ENCODE results near the gene AMIGO2.

The AMIGO2 gene

DNA sequence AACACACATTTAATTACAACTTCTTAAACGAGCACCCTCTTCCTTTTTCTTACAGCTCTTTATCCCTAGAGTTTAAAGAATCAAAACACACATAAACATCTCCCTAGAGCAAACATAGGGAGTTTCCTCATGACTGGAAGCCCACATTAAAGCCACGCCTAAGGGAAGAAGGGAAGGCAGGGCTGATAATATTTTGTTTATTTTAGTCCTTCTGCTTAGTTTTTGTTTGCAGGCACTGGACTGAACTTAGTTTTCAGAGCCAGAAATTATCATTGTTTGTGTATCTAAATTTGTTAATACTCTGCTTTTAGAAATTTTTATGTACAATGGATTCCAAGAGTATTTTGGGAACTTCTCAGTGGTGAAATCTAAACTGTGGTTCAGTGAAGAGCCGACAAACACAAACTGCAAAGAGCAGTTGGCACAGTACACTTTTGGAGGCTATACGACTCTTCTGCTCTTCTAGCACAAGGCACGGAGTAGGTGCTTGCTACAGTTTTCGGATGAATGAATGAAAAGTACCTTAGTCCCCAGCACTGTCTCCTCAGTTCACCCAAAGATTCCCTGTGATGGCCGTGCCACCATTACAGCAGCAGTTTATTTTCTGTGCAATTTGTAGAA lies 17.6 kb upstream of the AMIGO2 start:
- no peak for DNase-seq (ENCODE audit: low read depth)

DNA sequence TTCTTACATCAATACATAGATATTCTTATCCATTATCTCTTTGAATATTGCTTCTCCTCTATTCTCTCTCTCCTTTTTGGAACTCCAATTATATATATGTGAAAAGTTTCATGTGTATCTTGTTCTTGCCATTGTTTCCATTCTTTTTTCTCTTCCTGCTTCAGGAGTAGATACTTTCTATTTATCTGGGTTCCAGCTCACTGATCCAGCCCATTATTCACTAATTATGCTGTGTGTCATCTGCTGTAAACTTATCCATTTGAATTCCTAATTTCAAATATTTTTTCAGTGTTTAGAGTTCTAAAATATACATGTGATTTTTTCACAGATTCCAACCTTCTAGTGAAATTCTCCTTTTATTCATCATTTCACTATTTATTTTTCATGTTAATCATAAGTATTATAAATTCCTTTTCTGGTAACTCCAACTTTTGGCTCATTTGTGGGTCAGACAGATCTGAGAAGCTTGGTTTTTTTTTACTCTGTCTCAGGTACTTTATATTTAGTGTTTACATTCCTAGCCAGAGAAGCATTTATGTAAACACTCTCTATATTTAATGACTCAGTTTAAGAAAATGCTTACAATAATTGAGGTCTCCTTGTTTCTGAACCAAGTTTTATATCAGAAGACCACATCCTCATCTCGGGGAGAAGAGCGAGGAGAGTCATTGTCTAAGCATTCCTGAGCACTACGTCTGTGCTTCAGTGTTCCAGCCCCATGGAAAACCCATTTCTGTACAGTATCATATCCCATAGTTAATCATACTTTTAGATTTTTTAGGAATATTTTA lies 15.9 kb upstream of the AMIGO2 start:
- DNase-seq (ENCODE audit: low read depth), result no peak

DNA sequence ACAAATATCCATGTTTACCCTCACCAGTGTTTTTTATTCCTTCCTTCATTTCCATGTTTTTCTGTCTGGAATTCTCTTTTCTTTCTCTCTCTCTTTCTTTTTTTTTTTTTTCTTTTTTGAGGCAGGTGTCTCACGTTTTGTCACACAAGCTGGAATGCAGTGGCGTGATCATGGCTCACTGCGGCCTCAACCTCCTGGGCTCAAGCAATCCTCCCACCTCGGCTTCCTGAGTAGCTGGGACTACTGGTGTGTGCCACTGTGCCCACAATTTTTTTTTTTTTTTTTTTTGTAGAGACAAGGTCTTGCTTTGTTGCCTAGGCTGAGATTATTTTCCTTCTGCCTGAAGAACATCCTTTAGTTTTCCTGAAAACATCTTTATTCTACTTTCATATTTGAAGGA lies 15.0 kb upstream of the AMIGO2 start:
- no peak for DNase-seq (ENCODE audit: low read depth)

DNA sequence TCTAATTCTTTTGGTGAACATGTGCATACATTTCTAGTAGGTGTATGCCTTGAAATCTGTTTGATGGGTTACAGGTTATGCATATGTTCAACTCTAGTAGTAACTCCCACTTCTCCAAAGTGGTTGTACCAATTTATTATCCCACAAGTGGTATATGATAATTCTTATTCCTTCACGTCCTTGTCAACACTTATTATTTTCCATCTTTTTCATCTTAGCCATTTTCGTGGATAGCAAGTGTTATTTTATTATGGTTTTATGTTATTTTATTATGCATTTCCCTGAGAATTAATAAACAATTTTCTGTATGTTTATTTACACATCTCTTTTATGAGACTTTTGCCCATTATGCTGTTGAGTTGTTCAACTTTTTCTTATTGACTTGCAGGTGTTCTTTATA lies 11.2 kb upstream of the AMIGO2 start:
- DNase-seq (ENCODE audit: low read depth), result no peak

DNA sequence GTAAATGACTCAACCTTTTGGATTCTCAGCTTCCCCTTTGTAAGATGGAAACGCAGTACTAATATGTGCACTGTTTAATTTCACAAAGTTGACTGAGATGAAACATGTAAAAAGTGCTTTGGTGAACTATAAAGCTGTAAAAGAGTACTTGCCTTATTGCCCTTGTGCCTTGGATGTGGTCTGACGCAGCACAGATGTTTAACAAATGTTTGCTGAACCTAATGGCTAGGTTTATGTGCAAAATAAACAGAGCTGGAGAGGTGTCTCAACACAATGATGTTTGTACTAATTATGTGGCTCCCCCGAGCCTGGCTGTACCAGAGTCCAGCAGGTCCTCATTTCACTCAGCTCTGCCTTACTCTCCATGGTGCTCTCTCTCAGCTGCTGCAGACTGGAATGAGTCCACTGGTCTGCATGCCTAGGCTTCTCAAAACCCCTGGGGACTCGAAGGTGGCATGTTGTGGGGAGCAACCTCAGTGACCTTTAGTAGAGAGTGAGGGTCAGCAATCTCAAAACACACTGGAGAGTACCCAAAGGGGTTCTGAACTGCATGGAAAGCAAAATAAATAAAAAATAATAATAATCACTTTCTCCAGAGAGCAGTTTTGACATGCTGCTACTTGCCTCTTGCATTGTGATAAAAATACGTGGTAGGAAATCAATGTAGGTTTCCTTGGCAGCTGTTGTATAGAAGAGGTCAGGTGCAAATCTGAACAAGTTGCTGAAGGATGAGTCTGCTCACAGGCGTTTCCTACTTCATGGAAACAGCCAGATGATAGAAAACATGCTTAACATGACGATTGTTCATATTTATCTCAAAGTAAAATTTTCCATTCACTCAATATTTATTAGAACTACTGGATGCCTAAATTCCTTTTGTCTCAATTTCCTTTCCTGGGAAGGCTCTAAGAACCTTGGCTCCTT lies 8.5 kb upstream of the AMIGO2 start:
- DNase-seq (ENCODE audit: low read depth), result no peak

DNA sequence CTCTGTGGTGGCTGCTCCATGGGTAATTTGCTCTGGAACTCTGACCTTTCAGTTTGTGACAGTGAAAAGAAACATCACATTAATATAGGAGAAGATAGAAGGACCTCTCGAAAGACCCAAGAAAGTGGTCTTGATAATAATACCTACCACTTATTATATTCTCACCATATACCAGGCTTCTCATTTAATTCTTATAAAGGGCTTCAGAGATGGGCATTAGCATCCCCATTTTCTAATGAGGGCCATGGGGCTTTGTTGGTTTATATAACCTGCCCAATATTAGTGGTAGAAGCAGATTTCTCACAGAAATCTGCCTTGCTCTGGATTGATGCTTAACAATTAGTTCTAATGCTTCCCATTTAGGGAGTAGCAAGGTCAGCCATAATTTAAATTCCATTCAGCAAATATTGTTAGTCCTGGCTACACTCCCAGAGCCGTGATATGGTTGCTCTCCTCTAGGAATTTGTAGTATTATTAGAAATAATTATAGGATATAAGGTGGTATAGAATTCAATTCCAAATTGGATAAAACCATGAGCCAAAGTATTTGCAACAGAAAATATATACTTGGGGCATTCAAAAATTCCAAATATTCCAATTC lies 7.4 kb upstream of the AMIGO2 start:
- no peak for DNase-seq (ENCODE audit: low read depth)

DNA sequence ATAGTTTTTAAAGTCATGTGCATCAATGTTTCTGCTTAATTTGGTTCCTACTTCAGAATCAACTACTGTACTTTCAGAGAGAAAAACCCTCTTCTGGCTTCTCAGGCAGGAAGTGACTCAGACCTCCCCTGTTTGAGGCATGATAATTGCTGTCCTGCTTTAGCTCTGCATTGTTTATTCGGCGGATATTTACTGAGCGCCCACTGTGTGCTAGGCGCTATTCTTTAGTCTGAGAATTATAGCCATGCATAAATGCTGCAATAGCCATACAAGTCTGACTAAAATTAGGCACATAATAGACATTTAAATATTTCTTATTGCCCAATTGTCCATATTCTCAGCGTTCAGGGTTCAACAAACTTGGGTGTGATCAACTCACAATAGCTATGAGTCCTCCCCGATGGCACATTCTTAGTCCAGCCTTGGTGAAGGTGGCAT lies 6.1 kb upstream of the AMIGO2 start:
- no peak for DNase-seq (ENCODE audit: low read depth)

DNA sequence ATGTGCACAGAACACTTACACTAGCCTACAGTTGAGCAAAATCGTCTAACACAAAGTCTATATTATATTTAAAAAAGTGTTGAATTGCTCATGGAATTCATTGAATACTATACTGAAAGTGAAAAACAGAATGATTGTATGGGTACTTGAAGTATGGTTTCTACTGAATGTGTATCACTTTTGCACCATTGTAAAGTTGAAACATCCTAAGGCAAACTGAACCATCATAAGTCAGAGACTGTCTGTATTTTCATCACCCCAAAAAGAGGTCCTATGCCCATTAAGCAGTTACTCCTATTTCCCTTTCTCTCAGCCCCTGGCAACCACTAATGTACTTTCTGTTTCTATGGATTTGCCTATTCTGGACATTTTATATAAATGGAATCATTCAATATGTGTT lies 4.4 kb upstream of the AMIGO2 start:
- DNase-seq (ENCODE audit: low read depth), result no peak

DNA sequence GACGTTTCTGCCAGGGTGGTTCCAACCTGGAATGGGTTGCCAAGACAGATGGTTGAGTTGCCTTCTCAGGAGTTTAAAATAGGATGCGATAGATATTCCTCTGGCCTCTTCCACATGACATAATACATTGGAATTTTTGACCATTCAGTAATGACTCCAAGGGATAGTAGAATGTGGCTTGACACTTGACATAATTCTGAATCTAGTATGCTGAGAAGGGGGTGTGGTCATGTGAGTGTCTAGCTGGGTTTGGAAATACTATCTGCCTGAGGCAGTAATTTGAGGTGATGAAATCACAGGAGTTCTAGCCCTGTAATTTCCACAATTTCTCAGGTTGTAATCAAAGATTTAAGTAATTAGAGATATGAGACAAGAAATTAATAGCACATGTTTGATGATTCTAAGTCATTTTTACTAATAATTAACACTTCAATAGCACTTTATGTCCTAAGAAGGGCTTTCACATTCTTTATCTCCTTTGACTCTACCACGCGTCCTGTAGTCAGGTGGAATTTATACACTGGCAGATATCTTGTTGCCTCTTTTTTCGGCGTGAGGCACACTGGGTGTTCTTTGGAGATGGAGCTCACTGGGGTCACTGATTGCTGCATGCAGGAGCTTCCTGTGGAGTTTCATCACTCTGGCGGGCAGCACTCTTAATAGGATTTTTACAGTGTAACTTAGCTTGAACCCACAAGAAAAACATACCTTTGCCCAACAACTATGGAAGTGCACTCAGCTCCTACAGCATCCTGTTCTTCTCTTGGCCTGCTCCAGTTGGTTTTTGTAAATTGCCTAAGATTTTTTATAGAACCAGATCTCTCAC lies 3.2 kb upstream of the AMIGO2 start:
- DNase-seq (ENCODE audit: low read depth), result no peak

DNA sequence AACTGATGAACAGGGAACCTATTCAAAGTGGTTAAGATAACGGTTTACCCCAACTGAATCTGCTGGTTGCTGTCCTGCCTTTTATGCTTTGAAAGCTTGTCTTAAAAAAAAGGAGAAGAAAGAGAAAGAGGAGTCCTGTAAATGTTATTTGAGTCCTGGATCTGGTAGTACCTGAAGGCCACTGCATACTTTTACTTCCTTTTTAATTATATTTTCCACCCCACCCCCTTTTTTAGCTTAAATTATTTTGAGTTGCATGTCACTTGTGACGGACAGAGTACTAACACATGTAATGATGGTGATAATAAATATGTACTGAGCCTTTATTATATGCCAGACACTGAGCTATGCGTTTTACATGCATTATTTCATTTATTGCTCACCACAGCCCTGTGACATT lies 2.5 kb upstream of the AMIGO2 start:
- no peak for DNase-seq (ENCODE audit: low read depth)

DNA sequence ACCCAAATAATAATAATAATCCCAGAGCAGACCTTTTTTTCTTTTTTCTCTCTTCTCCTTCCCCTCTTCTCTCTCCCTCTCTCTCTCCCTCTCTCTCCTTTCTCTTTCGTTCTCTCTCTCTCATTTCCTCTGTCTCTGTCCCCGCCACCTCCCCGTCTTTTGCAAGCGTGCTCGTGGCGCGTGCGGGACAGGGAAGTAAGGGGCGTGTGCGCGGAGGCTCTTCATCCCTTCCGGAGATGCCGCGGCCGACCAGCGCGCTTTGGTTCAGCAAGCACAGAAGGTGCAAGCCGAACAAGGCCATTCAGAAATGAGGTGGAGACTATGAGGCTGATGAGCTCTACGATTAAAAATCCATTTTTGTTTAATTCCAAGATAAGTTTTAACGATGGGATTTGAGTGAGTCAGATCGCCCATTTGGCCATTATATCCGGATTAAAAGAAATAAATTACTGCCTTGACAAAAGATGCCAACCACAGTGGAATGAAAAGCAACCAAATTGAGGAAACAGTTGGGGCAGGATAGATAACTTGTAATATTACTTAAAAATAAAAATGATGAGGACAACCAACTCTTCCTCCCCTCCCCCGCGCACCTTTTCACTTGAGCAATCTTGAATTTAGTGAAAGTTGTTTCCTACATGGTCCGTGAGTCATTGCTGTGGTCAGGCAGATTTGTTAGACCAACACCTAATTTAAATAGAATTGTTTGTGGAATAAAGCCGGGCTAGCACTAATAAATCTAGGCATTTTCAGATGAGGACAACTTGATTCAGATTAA lies 1.2 kb upstream of the AMIGO2 start:
- no peak for DNase-seq (ENCODE audit: low read depth)

DNA sequence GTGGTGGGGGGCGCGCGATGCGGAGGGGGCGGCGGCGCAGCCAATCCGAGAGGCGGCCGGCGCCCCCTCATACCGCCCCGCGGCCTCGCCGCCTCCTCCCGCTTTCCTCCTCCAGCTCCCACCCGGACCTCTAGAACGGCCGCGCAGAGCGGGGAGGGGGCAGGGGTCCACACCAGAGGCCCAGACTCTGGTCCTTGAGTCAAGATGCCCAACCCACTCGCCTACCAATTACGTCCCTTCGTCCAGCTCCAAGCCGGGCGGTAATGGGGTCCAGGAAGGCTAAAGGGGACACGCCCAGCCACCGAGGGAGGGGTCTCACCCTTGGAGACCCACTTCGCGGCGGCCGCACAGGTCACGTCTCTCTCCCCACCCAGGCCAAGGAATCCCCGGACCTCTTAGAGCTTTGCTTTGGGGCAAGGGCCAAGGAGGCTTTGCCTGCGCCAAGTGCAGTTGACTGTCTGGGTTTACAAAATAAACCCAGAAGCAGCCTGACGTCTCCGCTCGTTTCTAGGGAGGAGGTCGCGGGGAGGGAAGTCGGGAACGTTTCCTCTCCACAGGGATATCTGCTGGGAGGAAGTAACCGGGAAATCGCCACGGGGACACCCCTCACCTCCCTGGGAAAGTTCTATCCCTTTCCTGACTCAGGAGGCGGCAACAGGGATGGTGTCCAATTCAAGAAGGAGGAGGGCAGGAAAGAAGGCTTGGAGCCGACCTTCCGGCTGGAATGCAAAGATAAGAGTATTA lies 394 bp upstream of the AMIGO2 start:
- DNase-seq (ENCODE audit: low read depth), result no peak

DNA sequence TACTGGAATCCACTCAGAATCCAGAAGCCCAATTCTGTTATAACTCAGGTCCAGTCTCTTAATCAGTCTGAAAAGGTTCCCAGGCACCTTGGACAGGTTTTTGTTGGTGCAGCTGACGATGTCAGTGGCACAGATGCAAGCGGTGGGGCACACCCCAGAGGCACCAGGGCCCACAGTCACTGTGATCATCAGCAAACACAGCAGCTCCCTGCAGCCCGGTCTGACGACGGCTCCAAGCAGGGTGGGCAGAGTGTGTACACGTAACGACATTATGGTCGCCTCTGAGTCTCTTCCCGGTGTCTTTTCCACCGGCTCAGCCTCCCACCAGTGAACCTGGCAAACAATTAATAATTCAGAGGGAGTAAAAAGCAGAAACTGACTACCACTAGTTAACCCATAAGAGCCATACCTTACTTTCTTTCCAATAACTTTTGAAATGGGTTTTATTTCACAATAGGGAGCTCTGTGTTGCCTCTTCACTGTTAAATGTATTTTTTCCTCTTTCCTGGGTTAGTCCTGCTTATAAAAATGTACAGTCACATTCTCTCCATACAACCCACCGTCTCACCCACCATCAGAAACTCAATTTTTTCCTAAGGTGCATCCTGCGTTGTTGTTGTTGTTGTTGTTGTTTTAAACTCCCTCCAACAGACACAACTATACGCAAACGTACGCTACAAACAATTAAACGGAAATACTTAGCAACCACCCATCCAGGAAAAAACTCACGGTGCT lies 859 bp downstream of the AMIGO2 start:
- DNase-seq (ENCODE audit: low read depth), result no peak

DNA sequence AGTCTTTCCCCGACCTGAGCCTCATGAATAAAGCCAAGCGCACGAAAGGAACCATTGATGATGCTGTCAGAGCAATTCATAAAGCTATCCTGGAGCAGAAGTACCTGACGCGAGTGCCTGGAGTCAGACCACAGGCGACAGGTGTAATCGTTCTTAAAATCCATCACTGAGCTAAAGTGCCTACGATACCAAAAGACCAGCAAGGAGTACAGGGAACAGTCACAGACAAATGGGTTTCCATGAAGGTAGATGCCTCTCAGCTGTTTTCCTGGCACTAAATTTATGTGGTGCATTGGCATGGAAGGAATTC lies 1.7 kb downstream of the AMIGO2 start:
- no peak for DNase-seq (ENCODE audit: low read depth)

DNA sequence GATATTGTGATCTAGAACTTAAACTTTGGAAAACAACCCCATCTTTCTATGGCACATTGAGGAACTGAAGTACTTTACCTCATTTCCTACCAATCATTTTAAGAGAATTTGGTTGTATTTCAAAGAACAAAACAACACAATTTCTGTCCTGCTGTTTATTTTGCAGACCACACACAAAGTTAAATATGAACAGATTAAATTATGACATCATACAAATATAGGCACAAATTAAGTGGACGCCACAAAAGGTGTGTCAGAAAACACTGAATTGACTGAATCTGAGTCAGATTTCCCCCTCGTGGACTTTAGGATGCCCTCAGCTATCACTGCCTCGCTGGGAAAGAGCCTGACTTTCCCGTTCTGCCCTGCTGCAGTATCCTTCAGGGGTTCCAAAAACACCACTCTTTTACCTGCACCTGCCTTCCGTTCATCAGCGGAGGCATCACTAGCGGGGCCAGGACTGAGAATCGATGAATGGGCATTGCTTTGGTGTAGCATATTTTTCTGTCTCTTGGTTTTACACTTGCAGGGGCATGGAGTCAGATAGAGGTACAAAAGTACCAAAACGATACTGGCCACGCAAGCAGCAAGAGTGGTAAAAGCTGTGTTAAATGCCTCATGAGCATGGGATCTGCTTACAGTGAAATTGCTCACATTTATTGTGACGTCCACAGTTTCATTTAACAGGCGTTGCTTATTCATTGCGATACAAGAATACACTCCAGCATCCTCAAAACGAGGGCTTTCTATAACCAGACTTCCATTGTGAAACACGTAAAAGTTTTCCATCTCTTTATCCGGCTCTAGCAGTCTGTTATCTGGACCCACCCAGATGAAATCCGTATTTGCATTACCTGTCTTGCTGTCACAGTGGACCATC lies 2.3 kb downstream of the AMIGO2 start:
- no peak for DNase-seq (ENCODE audit: low read depth)

DNA sequence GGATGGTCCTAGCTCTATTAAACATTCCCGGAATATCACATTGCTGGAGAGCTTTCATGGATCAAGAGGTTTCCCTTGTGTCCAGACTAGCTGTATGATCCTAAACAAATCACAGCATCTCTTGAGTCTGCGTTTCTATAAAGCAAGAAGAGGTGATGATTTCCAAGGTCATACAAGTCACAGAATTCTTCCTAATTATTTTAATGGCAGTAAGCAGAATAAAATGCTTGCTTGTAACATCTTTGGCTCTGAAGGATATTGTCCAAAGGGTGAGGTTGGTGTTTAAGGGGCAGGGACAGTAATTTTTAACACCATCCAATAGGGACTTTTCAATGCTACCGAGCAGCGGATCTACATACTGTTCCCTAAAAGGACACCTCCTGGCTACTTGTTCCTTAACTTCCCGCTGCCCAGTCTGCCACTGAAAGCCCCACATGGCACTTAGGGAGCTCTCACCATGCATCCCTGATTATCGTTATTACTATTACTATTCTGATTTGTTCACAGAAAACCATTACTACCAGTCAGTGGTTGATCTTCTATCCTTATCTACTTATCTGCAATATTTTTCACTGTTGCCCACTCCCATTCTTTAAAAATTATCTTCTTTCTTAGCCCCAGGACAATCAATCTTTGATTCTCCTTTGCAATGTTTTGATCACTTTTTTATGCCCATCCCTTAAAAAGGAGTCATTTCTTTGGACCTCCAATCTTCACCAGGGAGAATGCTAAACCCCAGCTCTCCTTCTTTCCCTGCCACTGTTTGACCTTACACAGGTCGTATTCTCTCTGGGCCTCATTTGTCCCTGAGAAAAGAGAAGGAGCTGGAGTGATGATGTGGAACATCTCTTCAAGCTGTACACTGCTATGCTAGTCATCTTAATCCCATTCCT lies 4.3 kb downstream of the AMIGO2 start:
- DNase-seq (ENCODE audit: low read depth), result no peak

DNA sequence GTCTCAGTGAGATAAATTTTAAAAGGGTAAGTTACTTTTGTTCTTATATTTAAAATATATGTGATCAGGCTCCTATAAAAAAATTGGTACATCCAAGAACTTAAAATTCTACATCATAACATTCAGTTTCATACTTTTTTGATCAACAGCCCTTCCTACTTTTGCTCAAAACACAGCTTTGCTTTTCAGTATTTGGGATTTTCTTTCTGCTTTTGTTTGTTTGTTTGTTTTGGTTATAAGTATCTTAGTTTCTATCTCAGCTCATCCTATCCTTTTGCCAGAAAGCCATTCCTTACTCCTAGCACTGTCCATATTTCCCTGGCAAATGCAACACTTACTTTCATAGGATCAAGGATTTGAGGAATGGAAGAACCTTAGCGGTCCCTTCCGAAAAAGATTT lies 5.0 kb downstream of the AMIGO2 start:
- no peak for DNase-seq (ENCODE audit: low read depth)

Measured in stimulated activated CD8-positive, alpha-beta memory T cell treated with anti-CD3 and anti-CD28 coated beads, Interleukin-15, amount 100 ng/mL, for 1 hour (primary cell).